ENCODE measurements around the gene TARBP1.

DNA sequence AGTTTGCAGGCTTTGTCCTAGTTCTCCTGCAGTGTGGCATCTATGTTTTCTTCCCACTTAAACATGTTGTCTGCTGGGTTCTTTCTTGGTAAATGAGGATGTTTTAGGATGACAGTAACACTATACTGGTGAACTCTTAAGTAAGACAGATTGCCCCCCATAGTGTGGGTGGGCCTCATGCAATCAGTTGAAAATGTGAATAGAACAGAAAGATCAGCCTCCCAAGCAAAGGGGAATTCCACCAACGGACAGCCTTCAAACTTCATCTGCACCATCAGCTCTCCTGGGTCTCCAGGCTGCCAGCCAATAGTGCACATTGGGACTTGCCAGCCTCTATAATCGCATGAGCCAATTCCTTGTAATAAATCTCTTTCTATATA, 10.7 kb upstream of the TARBP1 start:
- TF ChIP-seq CTCF (IDR thresholded peaks at IDR 0.05) (no peak), POLR2A (IDR thresholded peaks at IDR 0.05) (no peak)

All from ovary (tissue), 3 donors.